Measurements from ENCODE around the gene EPHB1.

EPHB1 gene

GRCh38 chr3:134885877-134886621 is 91.0 kb downstream of the EPHB1 start:
- DNase-seq, result no peak

DNA sequence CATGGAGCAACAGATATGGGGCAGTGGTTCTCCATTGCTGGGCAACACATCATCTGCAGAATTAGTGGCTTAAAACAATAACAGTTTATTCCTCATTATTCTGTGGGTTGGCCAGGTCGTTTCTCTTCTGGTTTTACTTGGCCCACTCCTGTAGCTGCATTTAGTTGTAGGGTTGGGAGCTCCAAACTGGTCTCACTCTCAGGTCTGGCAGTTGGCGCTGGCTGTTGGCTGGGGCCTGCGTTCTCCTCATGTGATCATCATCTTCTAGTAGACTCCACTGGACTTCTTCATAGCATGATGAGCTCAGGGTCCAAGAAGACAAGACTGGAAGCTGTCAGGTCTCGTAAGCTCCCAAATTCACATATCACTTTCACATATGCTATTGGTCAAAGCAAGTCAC is 91.9 kb downstream of the EPHB1 start:
- no peak for DNase-seq

GRCh38 chr3:134887536-134887935 is 92.5 kb downstream of the EPHB1 start:
- DNase-seq, result no peak

GRCh38 chr3:134892326-134892725 is 97.3 kb downstream of the EPHB1 start:
- no peak for DNase-seq

GRCh38 chr3:134892761-134893160 is 97.7 kb downstream of the EPHB1 start:
- DNase-seq, result no peak

- no peak for DNase-seq
Observed at GRCh38 chr3:134894533-134894932, 99.5 kb downstream of the EPHB1 start.

- no peak for DNase-seq
Observed at GRCh38 chr3:134895181-134895580, 100.1 kb downstream of the EPHB1 start.

- no peak for DNase-seq
Observed at GRCh38 chr3:134896141-134896540, 101.1 kb downstream of the EPHB1 start.

DNA sequence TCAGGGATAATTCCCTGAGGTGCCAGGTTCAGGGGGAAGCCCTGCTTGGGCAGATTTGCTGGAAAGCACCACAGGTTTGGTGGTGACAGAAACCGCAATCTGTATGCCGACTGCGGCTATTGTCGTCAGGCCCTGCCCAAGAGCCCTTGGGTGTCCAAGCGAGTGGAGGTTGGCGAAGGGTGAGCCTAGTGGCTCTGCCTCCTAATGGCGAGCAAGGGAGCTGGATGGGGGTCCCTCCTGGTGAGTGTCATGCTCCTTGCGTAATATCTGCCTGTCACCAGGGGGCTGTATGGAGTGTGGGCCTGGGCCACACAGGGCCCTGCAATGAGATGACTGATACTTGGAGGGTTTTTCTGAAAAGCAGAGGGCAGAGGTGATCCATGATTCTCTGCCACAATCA is 101.6 kb downstream of the EPHB1 start:
- DNase-seq, result no peak

- no peak for DNase-seq
Observed at GRCh38 chr3:134897391-134898141, 102.5 kb downstream of the EPHB1 start.

DNA sequence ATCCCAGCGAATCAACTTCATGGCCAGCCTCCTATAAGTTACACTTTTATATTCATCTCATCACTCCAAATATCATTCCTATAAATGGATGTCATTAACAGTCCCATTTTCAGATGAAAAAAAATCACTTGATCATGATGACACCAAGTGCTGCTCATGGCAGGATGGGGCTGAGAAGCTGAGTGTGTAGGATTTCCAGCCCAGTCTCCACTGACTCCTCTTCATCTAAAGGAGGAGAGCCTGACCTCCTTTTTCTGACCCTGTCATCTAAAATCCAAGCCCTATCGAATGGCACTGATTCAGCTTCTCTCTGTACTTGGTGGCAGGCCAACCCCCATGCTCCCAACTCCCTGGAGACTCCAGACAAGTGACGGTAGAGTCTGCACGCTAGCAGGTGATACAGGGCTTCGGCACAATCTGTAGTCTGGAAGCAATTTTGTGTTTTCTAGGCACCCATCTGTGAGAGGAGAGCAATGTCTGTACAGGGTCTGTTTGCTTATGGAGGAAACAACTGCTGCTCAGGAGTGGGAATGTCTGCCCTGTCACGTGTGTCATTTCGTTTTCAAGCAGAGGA is 103.2 kb downstream of the EPHB1 start:
- no peak for DNase-seq

- no peak for DNase-seq
Observed at GRCh38 chr3:134899786-134900185, 104.7 kb downstream of the EPHB1 start.

GRCh38 chr3:134900482-134900881 is 105.4 kb downstream of the EPHB1 start:
- DNase-seq, result no peak

GRCh38 chr3:134901461-134901860 is 106.4 kb downstream of the EPHB1 start:
- DNase-seq, result no peak

DNA sequence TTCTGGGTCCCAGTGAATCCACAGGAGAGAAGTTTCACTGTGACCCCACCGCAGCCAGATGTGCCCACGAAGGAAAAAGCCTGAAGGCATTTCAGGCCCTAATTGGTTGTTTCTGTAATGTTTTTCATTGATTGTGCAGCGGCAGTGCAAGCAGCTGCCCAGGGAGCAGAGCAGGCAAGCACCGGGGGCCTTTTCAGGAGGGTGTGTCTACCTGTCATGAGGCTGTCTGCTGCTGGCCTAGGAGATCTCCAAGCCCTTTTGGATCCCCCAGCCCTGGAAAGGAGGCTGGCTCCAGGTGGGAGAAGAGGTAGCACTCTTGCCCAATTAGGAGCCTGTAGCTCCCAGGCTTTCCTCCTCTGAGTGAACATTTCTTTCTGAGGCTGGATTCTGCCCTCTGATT is 108.8 kb downstream of the EPHB1 start:
- no peak for DNase-seq

- no peak for DNase-seq
Observed at GRCh38 chr3:134904241-134904771, 109.2 kb downstream of the EPHB1 start.

DNA sequence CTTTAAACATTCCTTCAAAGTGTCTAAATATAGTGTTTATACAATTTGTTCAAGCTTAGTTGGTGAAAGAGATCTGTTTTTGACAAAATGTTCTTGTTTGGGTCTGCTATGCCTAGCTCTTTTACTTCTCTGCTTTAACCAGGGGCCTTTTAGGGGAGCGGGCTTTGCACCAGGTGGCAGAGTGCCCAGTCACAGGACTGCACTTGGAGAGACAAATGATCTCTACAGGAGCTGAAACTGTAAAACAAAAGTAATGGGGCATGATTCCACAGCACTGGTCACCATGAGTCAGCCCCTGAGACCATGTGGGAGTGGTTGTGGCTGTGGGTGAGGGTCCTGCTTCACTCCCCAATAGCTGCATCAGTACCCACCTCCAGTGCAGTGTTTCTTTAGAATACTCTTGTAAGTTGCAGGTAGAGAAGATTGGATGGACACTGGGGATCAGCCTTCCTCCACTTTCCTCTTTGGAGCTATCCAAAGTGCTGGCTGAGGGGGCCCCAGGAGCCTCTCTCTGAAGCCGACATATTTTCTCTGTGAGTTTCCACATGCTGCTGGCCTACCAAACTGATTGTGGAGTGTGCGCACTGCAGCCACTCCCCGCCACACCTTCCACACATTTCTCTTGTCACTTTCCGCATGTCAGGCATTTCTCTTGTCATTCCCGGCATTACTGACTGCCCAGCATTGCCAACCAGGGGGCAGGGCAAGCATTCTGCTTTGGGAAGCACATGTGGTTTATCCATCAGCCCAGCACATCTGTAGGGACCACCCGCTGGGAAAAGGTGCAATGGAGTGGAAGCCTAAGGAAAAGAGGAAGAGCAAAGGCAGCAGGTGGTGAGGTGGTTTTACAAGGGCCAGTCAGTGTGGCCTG is 110.0 kb downstream of the EPHB1 start:
- DNase-seq, result no peak

- DNase-seq, result no peak
Observed at GRCh38 chr3:134905647-134905935, 110.5 kb downstream of the EPHB1 start.

DNA sequence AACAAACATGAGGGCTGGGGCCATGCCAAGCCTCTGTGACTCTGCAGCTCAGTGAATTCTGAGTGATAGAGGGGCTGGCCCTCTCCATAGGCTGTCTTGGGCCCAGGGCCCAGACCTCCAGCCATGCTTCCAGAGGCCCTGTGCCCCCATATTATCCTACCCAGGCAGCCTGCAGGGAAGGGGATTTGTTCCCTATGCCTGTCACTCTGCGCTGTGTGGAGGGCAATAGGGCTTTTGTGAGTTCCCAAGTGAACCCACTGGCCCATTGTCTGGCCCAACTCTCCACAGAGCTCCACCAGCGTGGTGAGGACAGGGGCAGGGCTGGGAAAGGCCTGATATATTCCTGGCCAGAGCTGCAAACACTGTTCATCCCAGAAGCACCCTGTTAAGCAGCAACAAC is 113.2 kb downstream of the EPHB1 start:
- no peak for DNase-seq

- no peak for DNase-seq
Observed at GRCh38 chr3:134910026-134910425, 115.0 kb downstream of the EPHB1 start.

- no peak for DNase-seq
Observed at GRCh38 chr3:134911586-134912548, 116.8 kb downstream of the EPHB1 start.

Data from activated CD4-positive, CD25-positive, alpha-beta regulatory T cell treated with anti-CD3 and anti-CD28 coated beads, Interleukin-2, amount 50 U/mL, for 72 hours (primary cell).